Heart right ventricle (tissue), 16 donors: ENCODE results near the gene ZNF710. TPM values are rescaled to one million over a fixed set of nuclear protein-coding genes. Genes with fewer than 3 reads are reported as not detected.
A peak's percentile ranks its signal among the peaks of the same experiment; 100 is the strongest.
"Not testable (repeated sequence)": the region's sequence is repeated elsewhere in the genome, so short reads cannot be mapped to it uniquely, and the experiment has no call there.

Experiments
- ATAC-seq, 8 donors: fragments of 200-7000 bp; cut with Tn5 transposase; one replicate each; pipeline ENCODE4 v1.9.1; 2020; ENCODE audit warnings: mild to moderate bottlenecking in 8 of 8, moderate library complexity in 8 of 8, moderate number of reproducible peaks in 1 of 8
- DNase-seq, 2 donors: peaks; one replicate each; pipeline ENCODE4 v3.0.0-alpha.2; 2020
- H3K27ac ChIP-seq, 10 donors: fragments of 200-600 bp; sonication (generic) in 2 of 10; one replicate each; pipeline versions ENCODE4 v1.5.0 to v1.8.0; 2020 to 2022; ENCODE audit warnings: mild to moderate bottlenecking in 3 of 10
- H3K27me3 ChIP-seq, 7 donors: fragments of 200-600 bp; one replicate each; pipeline ENCODE4 v1.8.0; 2021 to 2022; ENCODE audit warnings: mild to moderate bottlenecking in 2 of 7
- H3K36me3 ChIP-seq, 9 donors: fragments of 200-600 bp; sonication (generic) in 1 of 9; one replicate each; pipeline versions ENCODE4 v1.5.0 to v1.8.0; 2020 to 2022; ENCODE audit warnings: mild to moderate bottlenecking in 2 of 9
- H3K4me1 ChIP-seq, 9 donors: fragments of 200-600 bp; sonication (generic) in 1 of 9; one replicate each; pipeline versions ENCODE4 v1.5.0 to v1.8.0; 2020 to 2022; ENCODE audit warnings: mild to moderate bottlenecking in 4 of 9
- H3K4me3 ChIP-seq, 10 donors: fragments of 200-600 bp; sonication (generic) in 2 of 10; one replicate each; pipeline versions ENCODE4 v1.5.0 to v1.8.0; 2020 to 2022; ENCODE audit warnings: mild to moderate bottlenecking in 7 of 10, moderate library complexity in 2 of 10
- H3K9me3 ChIP-seq, 11 donors: fragments of 200-600 bp in 10 of 11; sonication (generic) in 2 of 11; one replicate each; pipeline versions ENCODE4 v1.5.0 to v1.8.0; 2013 to 2022; ENCODE audit warnings: mild to moderate bottlenecking in 2 of 11, control low read depth in 1 of 11, moderate library complexity in 1 of 11
- WGBS, 2 donors: extraction: QIAGEN DNeasy Blood & Tissue Kit; methylation state at CpG; one replicate each; pipeline ENCODE4 v1.1.7; 2013; ENCODE audit warnings: inconsistent platforms in 1 of 2; 5-methylcytosine and 5-hydroxymethylcytosine counted together
- intact Hi-C, 10 donors: fragments of 100-400 bp; cut with DNase I; formaldehyde crosslinking; loops; one replicate each; pipeline versions ENCODE4 v1.11.1 to v1.14.2; 2022
- polyA plus RNA-seq, 2 donors: library from polyadenylated mRNA; stranded (reverse); fragments of 200-250 nt; gene quantifications; one replicate each; pipeline ENCODE4 v1.2.3, GENCODE V29; 2013
- total RNA-seq, 10 donors: library from RNA; stranded (reverse); fragmentation: NEBNext Ultra II Directional in 3 of 10; extraction: Animal tissue kit (Norgen Biotek cat#: 25700) in 3 of 10; gene quantifications; one replicate each; pipeline versions ENCODE4 v1.2.1 to v1.2.4, GENCODE V29; 2021 to 2023
- TF ChIP-seq, protein P1 (sequence below), 9 donors: fragments of 200-600 bp; sonication (generic) in 2 of 9; IDR thresholded peaks; one replicate each; pipeline versions ENCODE4 v1.5.0 to v1.8.0; 2021 to 2022; ENCODE audit warnings: antibody characterized with exemption in 9 of 9, mild to moderate bottlenecking in 5 of 9, moderate library complexity in 1 of 9
- donor health status: Arrhythmogenic right ventricular cardiomyopathy.
- donor health status: ischemic (EF 13 %, LVEDD 7.1; RV severe dilation, severe dysfunction).
- donor health status: healthy with polysubstance abuse.
- donor health status: DM: no; HTN: yes; CAD: no.
- donor health status: DM: no; HTN: no; CAD: no.
- donor health status: ischemic (EF 25% LVEDD 6.9; RV normal size, moderate dysfunction).
- donor health status: ischemic (EF 25% LVEDD 5.7; RV mildly dilated, moderate dysfunction).
- donor health status: healthy.
- donor health status: DM: yes; HTN: yes; CAD: no.
- donor health status: Ischemic cardiomyopathy.
- donor health status: ischemic (EF 35%, LVEDD 5.7; RV mildly dilated, moderate dysfunction).
- donor health status: nonischemic (EF 11% LVEDD 7.7; RV severe dilation, severe dysfunction).
- donor health status: DM: yes; HTN: yes; CAD: no.
- donor health status: PGD.
- donor health status: ischemic (EF 29% LVEDD 5.4; RV normal size, mild dysfunction).
- donor health status: nonischemic (EF 23%, LVEDD 6.1; RV moderate dilation, normal function).

ZNF710 gene
- total and polyA plus RNA-seq, 12 donors, result 2.8 to 19.8 (median 3.9) TPM

DNA sequence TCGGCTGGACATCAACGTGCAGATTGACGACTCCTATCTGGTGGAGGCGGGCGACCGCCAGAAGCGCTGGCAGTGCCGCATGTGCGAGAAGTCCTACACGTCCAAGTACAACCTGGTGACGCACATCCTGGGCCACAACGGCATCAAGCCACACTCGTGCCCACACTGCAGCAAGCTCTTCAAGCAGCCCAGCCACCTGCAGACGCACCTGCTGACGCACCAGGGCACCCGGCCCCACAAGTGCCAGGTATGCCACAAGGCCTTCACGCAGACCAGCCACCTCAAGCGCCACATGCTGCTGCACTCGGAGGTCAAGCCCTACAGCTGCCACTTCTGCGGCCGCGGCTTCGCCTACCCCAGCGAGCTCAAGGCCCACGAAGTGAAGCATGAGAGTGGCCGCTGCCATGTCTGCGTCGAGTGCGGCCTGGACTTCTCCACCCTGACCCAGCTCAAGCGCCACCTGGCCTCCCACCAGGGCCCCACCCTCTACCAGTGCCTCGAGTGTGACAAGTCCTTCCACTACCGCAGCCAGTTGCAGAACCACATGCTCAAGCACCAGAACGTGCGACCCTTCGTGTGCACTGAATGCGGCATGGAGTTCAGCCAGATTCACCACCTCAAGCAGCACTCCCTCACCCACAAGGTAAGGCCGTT, 67.0 kb downstream of the ZNF710 start:
- H3K36me3 ChIP-seq, result peaks cover 0 to 43% (median 0%) of the 10 kb centered on the region in 9 donors
- no peak overlapping the region for H3K4me3 ChIP-seq
- TF ChIP-seq, protein P1, sequence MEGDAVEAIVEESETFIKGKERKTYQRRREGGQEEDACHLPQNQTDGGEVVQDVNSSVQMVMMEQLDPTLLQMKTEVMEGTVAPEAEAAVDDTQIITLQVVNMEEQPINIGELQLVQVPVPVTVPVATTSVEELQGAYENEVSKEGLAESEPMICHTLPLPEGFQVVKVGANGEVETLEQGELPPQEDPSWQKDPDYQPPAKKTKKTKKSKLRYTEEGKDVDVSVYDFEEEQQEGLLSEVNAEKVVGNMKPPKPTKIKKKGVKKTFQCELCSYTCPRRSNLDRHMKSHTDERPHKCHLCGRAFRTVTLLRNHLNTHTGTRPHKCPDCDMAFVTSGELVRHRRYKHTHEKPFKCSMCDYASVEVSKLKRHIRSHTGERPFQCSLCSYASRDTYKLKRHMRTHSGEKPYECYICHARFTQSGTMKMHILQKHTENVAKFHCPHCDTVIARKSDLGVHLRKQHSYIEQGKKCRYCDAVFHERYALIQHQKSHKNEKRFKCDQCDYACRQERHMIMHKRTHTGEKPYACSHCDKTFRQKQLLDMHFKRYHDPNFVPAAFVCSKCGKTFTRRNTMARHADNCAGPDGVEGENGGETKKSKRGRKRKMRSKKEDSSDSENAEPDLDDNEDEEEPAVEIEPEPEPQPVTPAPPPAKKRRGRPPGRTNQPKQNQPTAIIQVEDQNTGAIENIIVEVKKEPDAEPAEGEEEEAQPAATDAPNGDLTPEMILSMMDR (IDR thresholded peaks at IDR 0.05), result no peak
- peaks cover 10 to 61% (median 36%) of the 10 kb centered on the region in 9 donors for H3K4me1 ChIP-seq
- H3K27me3 ChIP-seq, result no peaks in the 10 kb centered on the region
- intact Hi-C loops, result loop anchor here in 8 of 10 donors (5.0 to 10.0 kb wide), 2 partner anchors 63 to 66 kb away; partner anchors contain the start of gene ZNF710 (in 8 of the 8)
- WGBS, 2 donors, result 95 to 96% methylated on average over 37 of the region's 37 CpGs
- no peak for ATAC-seq
- no peaks in the 10 kb centered on the region for H3K9me3 ChIP-seq
- DNase-seq, result no peak
- H3K27ac ChIP-seq, result no peak overlapping the region

DNA sequence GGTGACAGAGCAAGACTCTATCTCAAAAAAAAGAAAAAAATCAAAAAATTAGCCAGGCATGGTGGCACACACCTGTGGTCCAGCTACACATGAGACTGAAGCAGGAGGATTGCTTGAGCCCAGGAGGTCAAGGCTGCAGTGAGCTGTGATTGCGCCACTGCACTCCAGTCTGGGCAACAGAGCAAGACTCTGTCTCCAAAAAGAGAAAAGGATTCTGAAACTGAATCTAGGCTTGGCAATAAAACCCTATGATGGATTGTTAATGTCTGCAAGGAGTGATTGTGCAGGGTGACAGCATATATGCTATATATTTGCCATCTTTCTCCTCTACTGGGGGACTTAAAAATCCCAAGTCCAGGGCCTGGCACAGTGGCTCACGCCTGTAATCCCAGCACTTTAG, 69.5 kb downstream of the ZNF710 start:
- Histone ChIP-seq H3K4me1 (peaks cover 0 to 36% (median 11%) of the 10 kb centered on the region in 9 donors), H3K27ac (peak overlapping the region in 2 of 10 donors; percentile 30 to 62), H3K36me3 (peaks cover 0 to 68% (median 0%) of the 10 kb centered on the region in 9 donors)
- WGBS, 2 donors, result 95 to 98% methylated on average over 2 of the region's 2 CpGs
- not testable (repeated sequence) for H3K27me3 ChIP-seq, ATAC-seq, H3K4me3 ChIP-seq, H3K9me3 ChIP-seq, DNase-seq
- intact Hi-C loops, result loop anchor here in 9 of 10 donors (2.0 to 10.0 kb wide), 8 partner anchors 158 to 316 kb away; partner anchors contain the start of genes ARPIN (in 4 of the 9), AP3S2 (in 1 of the 9) and MESP1 (in 1 of the 9)

DNA sequence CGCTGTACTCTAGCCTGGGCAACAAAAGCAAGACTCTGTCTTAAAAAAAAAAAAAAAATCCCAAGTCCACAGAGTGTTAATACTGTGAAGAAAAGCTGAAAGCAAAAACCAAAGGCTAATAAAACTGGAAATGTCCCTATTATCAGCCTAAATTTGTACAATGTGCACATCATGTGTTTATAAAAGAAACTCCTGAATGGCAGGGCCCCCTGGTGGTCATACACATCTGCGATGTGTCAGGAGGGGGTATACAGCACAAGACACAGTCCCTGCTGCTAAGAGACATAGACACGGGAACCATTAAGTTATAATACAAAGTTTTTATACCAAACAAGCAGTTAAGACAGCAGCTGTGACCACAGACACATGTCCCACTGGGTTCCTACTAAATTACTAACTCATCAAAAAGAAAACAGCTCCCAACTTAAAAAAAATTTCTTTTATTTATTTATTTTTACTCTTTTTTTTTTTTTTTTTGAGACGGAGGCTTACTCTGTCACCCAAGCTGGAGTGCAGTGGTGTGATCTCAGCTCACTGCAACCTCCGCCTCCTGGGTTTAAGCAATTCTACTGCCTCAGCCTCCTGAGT, 70.2 kb downstream of the ZNF710 start:
- Histone ChIP-seq H3K9me3 (no peaks in the 10 kb centered on the region), H3K36me3 (peaks cover 0 to 75% (median 0%) of the 10 kb centered on the region in 9 donors), H3K4me1 (peaks cover 0 to 29% (median 8%) of the 10 kb centered on the region in 9 donors), H3K27ac (peak overlapping the region in 3 of 10 donors; percentile 30 to 62 (median 32)), H3K27me3 (no peaks in the 10 kb centered on the region), H3K4me3 (no peak overlapping the region)
- TF ChIP-seq, protein P1 (IDR thresholded peaks at IDR 0.05), result peak; percentile 74 to 93 (median 85)
- intact Hi-C loops, result loop anchor here in 9 of 10 donors (2.0 to 10.0 kb wide), 8 partner anchors 159 to 317 kb away; partner anchors contain the start of genes ARPIN (in 4 of the 9), AP3S2 (in 1 of the 9) and MESP1 (in 1 of the 9)
- WGBS, 2 donors, result 44 to 46% methylated on average over 5 of the region's 5 CpGs
- DNase-seq, result peak; percentile 75 to 90
- peak in 7 of 8 donors; percentile 59 to 86 (median 83) for ATAC-seq

DNA sequence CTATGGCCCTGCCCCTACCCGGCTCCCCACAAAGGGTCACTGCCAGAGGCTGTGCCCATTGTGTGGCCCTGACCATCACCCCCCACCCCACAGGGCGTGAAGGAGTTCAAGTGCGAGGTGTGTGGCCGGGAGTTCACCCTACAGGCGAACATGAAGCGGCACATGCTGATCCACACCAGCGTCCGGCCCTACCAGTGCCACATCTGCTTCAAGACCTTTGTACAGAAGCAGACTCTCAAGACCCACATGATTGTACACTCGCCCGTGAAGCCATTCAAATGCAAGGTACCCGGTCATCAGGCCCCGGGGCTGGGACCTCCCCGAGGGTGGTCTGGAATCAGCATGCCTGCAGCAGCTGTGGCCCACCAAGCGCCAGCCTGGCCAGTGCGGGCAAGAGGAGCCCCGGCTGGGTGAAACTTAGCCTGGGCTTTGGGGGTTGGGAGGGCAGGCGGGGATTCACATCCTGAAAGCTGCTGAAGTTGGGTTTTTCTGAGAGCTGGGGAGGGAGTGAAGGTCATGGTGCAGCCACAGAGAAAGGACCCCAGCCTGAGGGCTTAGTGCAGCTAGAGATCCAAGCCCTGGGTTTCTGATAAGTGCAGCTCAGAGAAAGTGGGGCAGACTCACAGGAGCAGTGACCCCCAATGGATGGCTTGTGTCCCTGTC, 72.0 kb downstream of the ZNF710 start:
- TF ChIP-seq, protein P1 (IDR thresholded peaks at IDR 0.05), result no peak
- H3K9me3 ChIP-seq, result no peaks in the 10 kb centered on the region
- no peaks in the 10 kb centered on the region for H3K27me3 ChIP-seq
- H3K4me1 ChIP-seq, result peaks cover 0 to 29% (median 8%) of the 10 kb centered on the region in 9 donors
- ATAC-seq, result peak in 1 of 8 donors; percentile 37
- 94 to 97% methylated on average over 17 of the region's 17 CpGs for WGBS, 2 donors
- no peak overlapping the region for H3K4me3 ChIP-seq
- peak overlapping the region in 1 of 10 donors; percentile 41 for H3K27ac ChIP-seq
- no peak for DNase-seq
- intact Hi-C loops, result loop anchor here in 9 of 10 donors (5.0 to 10.0 kb wide), 7 partner anchors 161 to 318 kb away; partner anchors contain the start of genes ARPIN (in 4 of the 9), AP3S2 (in 1 of the 9) and MESP1 (in 1 of the 9)
- H3K36me3 ChIP-seq, result peaks cover 0 to 79% (median 0%) of the 10 kb centered on the region in 9 donors
